Gastroesophageal sphincter (tissue), 4 donors: ENCODE data around the gene TMCC3. TPM values are rescaled to one million over a fixed set of nuclear protein-coding genes. Genes with fewer than 3 reads are reported as not detected.
A peak's percentile ranks its signal among the peaks of the same experiment; 100 is the strongest.
"Not testable (repeated sequence)": the region's sequence is repeated elsewhere in the genome, so short reads cannot be mapped to it uniquely, and the experiment has no call there.

Experiments
- ATAC-seq: fragments of 150-250 bp; one replicate; pipeline ENCODE4 v1.9.1; 2016; ENCODE audit warnings: mild to moderate bottlenecking, moderate library complexity
- H3K27ac ChIP-seq, 4 donors: fragments of 200-600 bp; sonication (generic) in 3 of 4; 1 replicate in 3 of 4; 2 replicates in 1 of 4; pipeline ENCODE4 v1.5.1; 2016 to 2019
- H3K27me3 ChIP-seq: fragments of 200-600 bp; sonication (generic); one replicate; pipeline ENCODE4 v1.5.1; 2019
- H3K36me3 ChIP-seq, 2 donors: fragments of 200-600 bp; sonication (generic); one replicate each; pipeline ENCODE4 v1.5.1; 2019; ENCODE audit warnings: control low read depth in 1 of 2
- H3K4me1 ChIP-seq, 3 donors: fragments of 200-600 bp; sonication (generic); 1 replicate in 2 of 3; 2 replicates in 1 of 3; pipeline ENCODE4 v1.5.1; 2016 to 2019; ENCODE audit warnings: control low read depth in 2 of 3
- H3K4me3 ChIP-seq, 2 donors: fragments of 200-600 bp; sonication (generic); one replicate each; pipeline ENCODE4 v1.5.1; 2019; ENCODE audit warnings: mild to moderate bottlenecking in 1 of 2, moderate library complexity in 1 of 2
- H3K9me3 ChIP-seq, 3 donors: fragments of 200-600 bp; sonication (generic); one replicate each; pipeline ENCODE4 v1.5.1; 2017 to 2019; ENCODE audit warnings: control low read depth in 2 of 3
- EP300 ChIP-seq: sonication (generic); formaldehyde crosslinking; IDR thresholded peaks from one replicate; pipeline ENCODE4 v1.6.1; 2017; ENCODE audit warnings: antibody characterized with exemption, mild to moderate bottlenecking
- POLR2A ChIP-seq, 2 donors: fragments of 450-650 bp; IDR thresholded peaks; one replicate each; pipeline ENCODE4 v1.6.1; 2017; ENCODE audit warnings: antibody characterized with exemption in 2 of 2, mild to moderate bottlenecking in 2 of 2, moderate library complexity in 1 of 2
- POLR2AphosphoS5 ChIP-seq: sonication (generic); formaldehyde crosslinking; IDR thresholded peaks from one replicate; pipeline ENCODE4 v1.6.1; 2017; ENCODE audit warnings: antibody characterized with exemption
- WGBS, 2 donors: methylation state at CpG; one replicate each; pipeline ENCODE4 v1.1.5; 2018; ENCODE audit warnings: low coverage in 1 of 2; 5-methylcytosine and 5-hydroxymethylcytosine counted together
- total RNA-seq, 4 donors: library from RNA; depleted of rRNA; stranded (reverse); fragments of >200 nt; gene quantifications; one replicate each; pipeline ENCODE4 v1.1.0, GENCODE V29; 2016
- TF ChIP-seq, protein P1 (sequence below), 4 experiments: fragments of 200-600 bp in 2 of 4; fragments of 450-650 bp in 2 of 4; sonication (generic) in 1 of 4; IDR thresholded peaks; one replicate each; pipeline ENCODE4 v1.5.1; 2017 to 2019; ENCODE audit warnings: antibody characterized with exemption in 4 of 4, mild to moderate bottlenecking in 2 of 4, moderate library complexity in 2 of 4

TMCC3 gene
- total RNA-seq, 4 donors from 2014 or later, result 9.2 to 24.7 (median 20.2) TPM

DNA sequence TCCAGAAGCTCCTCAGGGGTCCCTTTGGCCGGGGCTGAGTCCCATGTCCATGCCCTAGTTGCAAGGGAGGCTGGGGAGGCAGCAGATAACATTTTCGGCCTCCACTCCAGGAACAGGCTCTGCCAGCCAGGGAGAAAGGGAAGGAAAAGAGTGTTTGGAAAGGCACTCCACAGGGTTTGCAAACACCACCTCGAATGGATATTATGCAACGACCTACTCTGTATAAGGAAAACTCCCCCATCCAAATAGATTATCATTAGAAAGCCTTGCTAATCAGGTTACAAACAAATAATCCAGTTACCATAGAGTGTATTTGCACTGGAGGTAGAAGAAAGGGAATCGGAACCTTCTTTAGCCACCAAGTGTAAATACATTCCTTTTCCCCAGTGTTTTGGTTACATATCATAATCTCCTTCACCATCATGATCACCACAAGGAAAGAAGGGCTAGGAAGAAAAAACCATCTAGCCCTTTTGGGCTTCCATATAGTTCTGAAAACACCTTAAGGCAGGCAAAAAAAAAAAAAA is 40.4 kb downstream of the TMCC3 start:
- Histone ChIP-seq H3K4me1 (peaks cover 0 to 10% (median 0%) of the 10 kb centered on the region in 3 donors), H3K36me3 (no peaks in the 10 kb centered on the region), H3K9me3 (peaks cover 0 to 6% (median 0%) of the 10 kb centered on the region in 3 donors), H3K4me3 (no peak overlapping the region), H3K27me3 (no peaks in the 10 kb centered on the region), H3K27ac (no peak overlapping the region)
- TF ChIP-seq POLR2A (IDR thresholded peaks at IDR 0.05) (no peak), POLR2AphosphoS5 (no peak), EP300 (no peak)
- TF ChIP-seq, protein P1, sequence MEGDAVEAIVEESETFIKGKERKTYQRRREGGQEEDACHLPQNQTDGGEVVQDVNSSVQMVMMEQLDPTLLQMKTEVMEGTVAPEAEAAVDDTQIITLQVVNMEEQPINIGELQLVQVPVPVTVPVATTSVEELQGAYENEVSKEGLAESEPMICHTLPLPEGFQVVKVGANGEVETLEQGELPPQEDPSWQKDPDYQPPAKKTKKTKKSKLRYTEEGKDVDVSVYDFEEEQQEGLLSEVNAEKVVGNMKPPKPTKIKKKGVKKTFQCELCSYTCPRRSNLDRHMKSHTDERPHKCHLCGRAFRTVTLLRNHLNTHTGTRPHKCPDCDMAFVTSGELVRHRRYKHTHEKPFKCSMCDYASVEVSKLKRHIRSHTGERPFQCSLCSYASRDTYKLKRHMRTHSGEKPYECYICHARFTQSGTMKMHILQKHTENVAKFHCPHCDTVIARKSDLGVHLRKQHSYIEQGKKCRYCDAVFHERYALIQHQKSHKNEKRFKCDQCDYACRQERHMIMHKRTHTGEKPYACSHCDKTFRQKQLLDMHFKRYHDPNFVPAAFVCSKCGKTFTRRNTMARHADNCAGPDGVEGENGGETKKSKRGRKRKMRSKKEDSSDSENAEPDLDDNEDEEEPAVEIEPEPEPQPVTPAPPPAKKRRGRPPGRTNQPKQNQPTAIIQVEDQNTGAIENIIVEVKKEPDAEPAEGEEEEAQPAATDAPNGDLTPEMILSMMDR (IDR thresholded peaks at IDR 0.05), result no peak
- 64 to 93% methylated on average over 3 to 4 of the region's 5 CpGs for WGBS, 2 donors
- ATAC-seq, result no peak

DNA sequence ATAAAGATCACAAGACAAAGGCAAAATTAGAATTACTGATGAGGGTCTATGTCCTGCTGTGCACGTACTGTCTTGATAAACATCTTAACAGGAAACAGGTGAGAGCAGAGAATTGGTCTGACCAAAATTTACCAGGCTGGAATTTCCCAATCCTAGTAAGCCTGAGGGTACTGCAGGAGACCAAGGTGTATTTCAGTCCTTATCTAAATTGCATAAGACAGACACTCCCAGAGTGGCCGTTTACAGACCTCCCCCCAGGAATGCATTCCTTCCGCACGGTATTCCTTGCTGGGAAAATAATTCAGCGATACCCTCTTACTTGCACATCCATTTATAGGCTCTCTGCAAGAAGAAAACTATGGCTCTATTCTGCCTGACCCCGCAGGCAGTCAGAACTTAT is 43.5 kb downstream of the TMCC3 start:
- H3K9me3 ChIP-seq, H3K4me3 ChIP-seq, H3K27me3 ChIP-seq, H3K36me3 ChIP-seq, H3K27ac ChIP-seq, ATAC-seq: not testable (repeated sequence)
- WGBS, 2 donors, result 87 to 100% methylated on average over 1 to 5 of the region's 6 CpGs
- H3K4me1 ChIP-seq, result peaks cover 0 to 15% (median 0%) of the 10 kb centered on the region in 3 donors

DNA sequence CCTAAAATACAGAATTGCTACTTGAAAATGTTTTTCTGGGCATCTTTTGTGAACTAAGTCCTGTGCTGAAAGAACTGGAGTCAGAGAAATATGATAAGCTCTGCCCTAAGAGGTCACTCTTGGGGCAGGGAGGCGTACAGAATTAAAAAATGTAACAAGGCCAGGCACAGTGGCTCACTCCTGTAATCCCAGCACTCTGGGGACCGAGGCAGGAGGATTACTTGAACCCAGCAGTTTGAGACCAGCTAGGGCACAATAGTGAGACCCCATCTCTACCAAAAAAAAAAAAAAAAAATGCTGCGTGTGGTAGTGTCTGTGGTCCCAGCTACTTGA is 46.0 kb downstream of the TMCC3 start:
- ATAC-seq, result no peak
- TF ChIP-seq, protein P1 (IDR thresholded peaks at IDR 0.05), result no peak
- TF ChIP-seq EP300, result no peak
- Histone ChIP-seq H3K4me3 (no peak overlapping the region), H3K4me1 (peaks cover 0 to 15% (median 0%) of the 10 kb centered on the region in 3 donors), H3K27ac (no peak overlapping the region), H3K27me3 (no peaks in the 10 kb centered on the region), H3K9me3 (peaks cover 0 to 6% (median 0%) of the 10 kb centered on the region in 3 donors), H3K36me3 (no peaks in the 10 kb centered on the region)
- WGBS, 2 donors, result 63 to 70% methylated on average over 2 to 3 of the region's 3 CpGs

DNA sequence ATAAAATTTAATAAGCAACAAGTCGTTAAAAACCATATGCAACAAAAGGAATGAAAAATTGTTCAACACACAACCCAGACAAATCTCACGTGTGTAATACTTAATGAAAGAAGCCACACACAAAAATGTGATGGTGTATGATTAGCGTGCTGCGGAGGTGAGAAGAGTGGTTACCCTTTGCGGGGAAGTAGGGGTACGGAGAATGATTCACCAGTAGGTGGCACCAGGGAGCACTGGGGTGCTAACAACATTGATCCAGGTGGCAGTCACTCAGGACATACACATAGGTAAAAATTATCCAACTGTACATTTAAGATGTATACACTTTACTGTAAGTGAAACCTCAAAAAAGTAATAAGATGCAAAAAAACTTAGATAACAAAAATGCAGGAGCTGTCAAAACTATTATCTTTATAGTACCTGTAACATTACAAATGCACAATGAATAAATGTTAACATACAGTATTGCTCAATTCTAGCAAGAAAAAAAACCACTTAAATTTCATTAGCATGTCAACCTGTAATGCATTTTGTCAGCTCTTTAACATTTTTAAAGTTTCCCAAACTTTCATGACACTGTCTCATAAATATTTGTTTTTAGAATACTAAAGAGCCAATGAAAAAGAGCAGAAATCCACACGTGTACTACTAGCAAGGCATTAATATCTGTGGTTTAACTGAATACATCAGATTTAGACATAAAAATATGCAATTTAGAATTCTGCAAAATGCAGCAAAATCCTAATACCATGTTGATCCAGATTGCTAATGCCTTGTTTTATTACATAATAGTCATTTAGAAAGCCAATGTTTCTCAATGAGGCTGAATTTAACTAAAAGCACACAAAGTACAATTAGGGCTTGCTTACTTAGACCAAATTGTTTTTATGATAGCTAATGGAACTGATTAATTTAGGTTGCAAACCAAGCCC is 46.7 kb downstream of the TMCC3 start:
- H3K27me3 ChIP-seq, result no peaks in the 10 kb centered on the region
- H3K9me3 ChIP-seq, result peaks cover 0 to 6% (median 0%) of the 10 kb centered on the region in 3 donors
- TF ChIP-seq, protein P1 (IDR thresholded peaks at IDR 0.05), result peak; percentile 26 to 63 (median 31)
- no peak for TF ChIP-seq POLR2A (IDR thresholded peaks at IDR 0.05)
- WGBS, 2 donors, result 67 to 77% methylated on average over 7 of the region's 7 CpGs
- no peak for ATAC-seq
- peaks cover 0 to 15% (median 0%) of the 10 kb centered on the region in 3 donors for H3K4me1 ChIP-seq
- no peaks in the 10 kb centered on the region for H3K36me3 ChIP-seq
- H3K4me3 ChIP-seq, result no peak overlapping the region
- H3K27ac ChIP-seq, result no peak overlapping the region

DNA sequence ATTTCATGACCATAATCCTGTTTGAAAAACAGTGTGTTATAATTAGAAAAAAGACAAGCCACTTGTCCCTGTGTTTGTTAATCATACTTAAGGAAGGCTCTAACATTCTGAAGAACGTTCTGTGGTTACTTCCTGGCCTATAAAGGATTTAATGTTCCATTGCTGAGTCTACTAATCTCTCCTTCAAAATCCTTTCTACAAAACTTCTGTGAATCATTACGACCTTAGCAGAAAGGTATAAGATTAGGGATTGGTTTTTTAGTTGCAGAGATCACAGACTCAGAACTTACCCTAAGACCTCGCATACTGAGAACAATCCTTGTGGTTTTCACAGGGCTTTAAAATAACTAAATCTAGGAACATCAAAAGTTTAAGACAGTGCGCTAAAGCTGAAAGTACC is 48.3 kb downstream of the TMCC3 start:
- Histone ChIP-seq H3K27me3 (no peaks in the 10 kb centered on the region), H3K36me3 (no peaks in the 10 kb centered on the region), H3K4me1 (peaks cover 0 to 15% (median 0%) of the 10 kb centered on the region in 3 donors), H3K9me3 (peaks cover 0 to 6% (median 0%) of the 10 kb centered on the region in 3 donors), H3K4me3 (no peak overlapping the region), H3K27ac (no peak overlapping the region)
- TF ChIP-seq POLR2AphosphoS5, result no peak
- no peak for TF ChIP-seq POLR2A (IDR thresholded peaks at IDR 0.05)
- no peak for TF ChIP-seq EP300
- TF ChIP-seq, protein P1 (IDR thresholded peaks at IDR 0.05), result no peak
- no peak for ATAC-seq
- WGBS, 2 donors, result 70 to 91% methylated on average over 4 of the region's 4 CpGs

DNA sequence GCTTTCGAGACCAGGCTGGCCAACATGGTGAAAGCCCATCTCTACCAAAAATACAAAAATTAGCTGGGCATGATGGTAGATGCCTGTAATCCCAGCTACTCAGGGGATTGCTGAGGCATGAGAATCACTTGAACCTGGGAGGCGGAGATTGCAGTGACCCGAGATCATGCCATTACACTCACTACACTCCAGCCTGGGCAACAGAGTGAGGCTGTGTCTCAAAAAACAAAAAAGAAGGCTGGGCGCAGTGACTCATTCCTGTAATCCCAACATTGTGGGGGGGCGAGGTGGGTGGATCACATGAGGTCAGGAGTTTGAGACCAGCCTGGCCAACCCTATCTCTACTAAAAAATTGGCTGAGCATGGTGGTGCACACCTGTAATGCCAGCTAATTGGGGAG is 49.0 kb downstream of the TMCC3 start:
- 100% methylated on average over 2 of the region's 5 CpGs for WGBS, 2 donors
- not testable (repeated sequence) for H3K27ac ChIP-seq, ATAC-seq, H3K4me3 ChIP-seq, H3K9me3 ChIP-seq, H3K36me3 ChIP-seq, H3K27me3 ChIP-seq
- peaks cover 0 to 15% (median 0%) of the 10 kb centered on the region in 3 donors for H3K4me1 ChIP-seq
